Spleen (tissue), 11 donors: ENCODE results near the gene UBE2E2. TPM values are rescaled to one million over a fixed set of nuclear protein-coding genes. Genes with fewer than 3 reads are reported as not detected.

Source experiments
- DNase-seq: peaks from one replicate; pipeline ENCODE4 v3.0.0-alpha.2; 2020
- H3K27ac ChIP-seq, 8 donors: fragments of 200-600 bp; sonication (generic) in 7 of 8; 1 replicate in 4 of 8; 2 replicates in 4 of 8; pipeline versions ENCODE4 v1.5.0 to v1.8.0; 2016 to 2021; ENCODE audit warnings: inconsistent platforms in 4 of 8, mild to moderate bottlenecking in 4 of 8, moderate library complexity in 1 of 8
- H3K27me3 ChIP-seq, 7 donors: fragments of 200-600 bp; sonication (generic) in 6 of 7; replicated peaks in 1 of 7; 1 replicate in 4 of 7; 2 replicates in 3 of 7; pipeline versions ENCODE4 v1.5.0 to v1.8.0; 2016 to 2021; ENCODE audit warnings: inconsistent platforms in 3 of 7, mild to moderate bottlenecking in 1 of 7
- H3K36me3 ChIP-seq, 6 donors: fragments of 200-600 bp; sonication (generic) in 5 of 6; 1 replicate in 4 of 6; 2 replicates in 2 of 6; pipeline versions ENCODE4 v1.5.0 to v1.8.0; 2016 to 2021; ENCODE audit warnings: inconsistent platforms in 2 of 6
- H3K4me1 ChIP-seq, 6 donors: fragments of 200-600 bp; sonication (generic) in 5 of 6; 1 replicate in 3 of 6; 2 replicates in 3 of 6; pipeline versions ENCODE4 v1.5.0 to v1.8.0; 2016 to 2021; ENCODE audit warnings: inconsistent platforms in 3 of 6
- H3K4me3 ChIP-seq, 8 donors: fragments of 200-600 bp; sonication (generic) in 7 of 8; 1 replicate in 4 of 8; 2 replicates in 4 of 8; pipeline versions ENCODE4 v1.5.0 to v1.8.0; 2016 to 2021; ENCODE audit warnings: inconsistent platforms in 4 of 8, mild to moderate bottlenecking in 4 of 8, moderate library complexity in 2 of 8
- H3K9me3 ChIP-seq, 8 donors: fragments of 200-600 bp; sonication (generic) in 7 of 8; 1 replicate in 4 of 8; 2 replicates in 4 of 8; pipeline versions ENCODE4 v1.5.0 to v1.8.0; 2016 to 2021; ENCODE audit warnings: inconsistent platforms in 4 of 8
- CTCF ChIP-seq, 11 experiments: fragments of 200-600 bp in 7 of 11; fragments of 450-650 bp in 4 of 11; sonication (generic) in 4 of 11; IDR thresholded peaks in 8 of 11; conservative IDR thresholded peaks in 3 of 11; 1 replicate in 7 of 11; 2 replicates in 4 of 11; pipeline versions ENCODE4 v1.4.0 to v1.8.0; 2016 to 2021; ENCODE audit warnings: antibody characterized with exemption in 11 of 11, inconsistent platforms in 4 of 11, mild to moderate bottlenecking in 1 of 11
- POLR2A ChIP-seq, 3 donors: fragments of 450-650 bp; IDR thresholded peaks; one replicate each; pipeline ENCODE4 v1.5.1; 2017; ENCODE audit warnings: antibody characterized with exemption in 3 of 3, mild to moderate bottlenecking in 1 of 3
- POLR2AphosphoS5 ChIP-seq, 3 donors: sonication (generic); formaldehyde crosslinking; IDR thresholded peaks; one replicate each; pipeline ENCODE4 v1.5.1; 2017; ENCODE audit warnings: antibody characterized with exemption in 3 of 3
- WGBS, 5 donors: extraction: QIAGEN DNeasy Blood & Tissue Kit in 3 of 5; methylation state at CpG; one replicate each; pipeline versions ENCODE4 v1.1.5 to v1.1.7; 2013 to 2018; 5-methylcytosine and 5-hydroxymethylcytosine counted together
- intact Hi-C: fragments of 100-400 bp; cut with DNase I; formaldehyde crosslinking; loops from one replicate; pipeline ENCODE4 v1.15.0; 2023; ENCODE audit warnings: low total_unique reads
- polyA plus RNA-seq, 3 donors: library from polyadenylated mRNA; stranded (reverse); fragments of 200-250 nt; gene quantifications; one replicate each; pipeline ENCODE4 v1.2.1, GENCODE V29; 2013
- total RNA-seq, 7 donors: library from RNA; depleted of rRNA in 3 of 7; stranded (reverse); fragments of >200 nt in 3 of 7; fragmentation: NEBNext Ultra II Directional in 4 of 7; extraction: Animal tissue kit (Norgen Biotek cat#: 25700) in 4 of 7; gene quantifications; one replicate each; pipeline versions ENCODE4 v1.1.0 to v1.2.1, GENCODE V29; 2016 to 2021
- donor health status: healthy with polysubstance abuse.
- donor health status: DM: no; HTN: no; CAD: no; lungs with moderate emphysema.
- donor health status: DM: no; HTN: no; CAD: no.
- donor health status: Bipolar disorder and iron deficiency.
- donor health status: healthy.
- donor health status: DM: no; HTN: no; CAD: no.
- donor health status: DM: yes; HTN: yes; CAD: no.

UBE2E2 gene
- total and polyA plus RNA-seq, 10 donors = 27.9 to 87.6 (median 41.2) TPM

DNA sequence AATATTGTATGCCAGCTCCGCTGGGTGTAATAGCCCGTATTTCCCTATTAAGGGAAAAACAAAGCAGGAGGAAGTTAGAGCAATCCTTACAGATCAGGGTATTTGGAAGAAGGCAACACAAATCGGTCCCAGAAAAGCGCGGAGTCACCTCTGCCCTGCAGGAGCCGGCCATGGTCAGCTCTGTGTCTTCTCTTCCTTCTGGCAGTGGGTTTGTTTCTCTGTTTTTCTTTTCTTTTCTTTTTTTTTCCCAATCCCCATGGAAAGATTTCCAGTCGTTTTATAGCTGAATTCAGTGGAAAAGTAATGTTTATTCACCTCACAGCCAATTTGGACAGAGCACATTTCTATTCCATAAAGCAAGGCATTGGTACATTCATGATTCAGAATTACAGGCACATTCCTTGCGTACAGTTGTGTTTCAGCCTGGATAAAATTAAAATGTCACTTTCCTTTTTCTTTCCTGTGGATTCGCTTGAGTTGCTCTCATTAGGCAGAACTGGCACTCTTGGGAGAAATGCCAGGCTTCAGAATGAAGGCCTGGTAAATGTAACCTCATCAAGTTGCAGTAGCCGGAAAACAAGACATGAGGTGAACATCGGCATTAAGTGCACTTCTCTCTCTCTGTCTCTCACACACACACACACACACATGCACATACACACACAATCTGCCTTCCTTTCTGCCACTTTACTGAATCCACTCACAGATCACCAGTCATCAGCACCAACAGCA is 398.1 kb downstream of the UBE2E2 start:
- TF ChIP-seq CTCF (IDR thresholded peaks at IDR 0.05 in 8 of 11, conservative IDR thresholded peaks at IDR 0.05 in 3 of 11) = no peak
- TF ChIP-seq POLR2AphosphoS5 (IDR thresholded peaks at IDR 0.05) = no peak
- TF ChIP-seq POLR2A (IDR thresholded peaks at IDR 0.05) = no peak
- DNase-seq = no peak
- H3K27me3 ChIP-seq = no peaks in the 10 kb centered on the region
- H3K27ac ChIP-seq = no peak overlapping the region
- H3K4me1 ChIP-seq = no peaks in the 10 kb centered on the region
- WGBS, 5 donors = 82 to 93% (median 86%) methylated on average over 11 of the region's 11 CpGs
- intact Hi-C loops = no loop called here
- no peak overlapping the region for H3K4me3 ChIP-seq
- peaks cover 0 to 4% (median 0%) of the 10 kb centered on the region in 6 donors for H3K36me3 ChIP-seq
- peaks cover 0 to 7% (median 0%) of the 10 kb centered on the region in 8 donors for H3K9me3 ChIP-seq

- Histone ChIP-seq H3K4me3 (no peak overlapping the region), H3K9me3 (no peaks in the 10 kb centered on the region), H3K4me1 (no peaks in the 10 kb centered on the region), H3K36me3 (no peaks in the 10 kb centered on the region), H3K27me3 (no peaks in the 10 kb centered on the region), H3K27ac (no peak overlapping the region)
- WGBS, 5 donors = 88 to 95% (median 92%) methylated on average over 9 of the region's 9 CpGs
- TF ChIP-seq POLR2AphosphoS5 (IDR thresholded peaks at IDR 0.05) (no peak), POLR2A (IDR thresholded peaks at IDR 0.05) (no peak), CTCF (IDR thresholded peaks at IDR 0.05 in 8 of 11, conservative IDR thresholded peaks at IDR 0.05 in 3 of 11) (no peak)
- DNase-seq = no peak
- intact Hi-C loops = no loop called here
Observed at GRCh38 chr3:23602971-23603370, 399.8 kb downstream of the UBE2E2 start.

DNA sequence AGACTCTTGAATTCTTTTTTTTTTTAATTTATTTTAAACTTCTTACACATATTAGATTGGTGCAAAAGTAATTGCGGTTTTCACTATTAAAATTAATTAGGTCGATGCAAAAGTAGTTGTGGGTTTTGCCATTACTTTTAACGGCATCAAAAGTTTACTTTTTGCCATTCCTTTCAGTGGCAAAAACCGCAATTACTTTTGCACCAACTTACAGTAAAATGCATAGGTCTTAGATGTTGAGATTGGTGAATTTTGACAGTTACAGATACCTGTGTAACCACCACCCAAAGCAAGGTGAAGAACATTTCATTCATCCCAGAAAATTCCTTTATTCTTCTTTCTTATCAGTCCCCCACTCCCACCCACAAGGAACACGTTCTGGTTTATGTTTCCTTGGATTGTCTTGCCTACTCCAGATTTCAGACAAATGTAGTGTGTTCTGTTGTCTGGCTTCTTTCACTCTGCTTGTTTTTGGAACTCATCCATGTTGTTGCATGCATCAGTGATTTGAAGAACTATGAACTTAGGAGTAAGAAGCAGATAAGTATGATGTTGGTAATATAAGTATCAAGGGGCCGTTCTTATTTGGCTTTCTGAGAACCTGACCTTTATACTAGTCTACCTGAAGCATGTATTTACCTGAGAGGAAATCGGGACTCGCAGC is 404.2 kb downstream of the UBE2E2 start:
- no peak for TF ChIP-seq CTCF (IDR thresholded peaks at IDR 0.05 in 8 of 11, conservative IDR thresholded peaks at IDR 0.05 in 3 of 11)
- no peak for TF ChIP-seq POLR2AphosphoS5 (IDR thresholded peaks at IDR 0.05)
- TF ChIP-seq POLR2A (IDR thresholded peaks at IDR 0.05) = no peak
- Histone ChIP-seq H3K9me3 (no peaks in the 10 kb centered on the region), H3K36me3 (no peaks in the 10 kb centered on the region), H3K27me3 (no peaks in the 10 kb centered on the region), H3K4me3 (no peak overlapping the region), H3K27ac (no peak overlapping the region), H3K4me1 (peaks cover 0 to 12% (median 11%) of the 10 kb centered on the region in 6 donors)
- WGBS, 5 donors = 87 to 95% (median 92%) methylated on average over 8 of the region's 8 CpGs
- intact Hi-C loops = no loop called here
- no peak for DNase-seq

GRCh38 chr3:23608650-23609049 is 405.5 kb downstream of the UBE2E2 start:
- TF ChIP-seq CTCF (IDR thresholded peaks at IDR 0.05 in 8 of 11, conservative IDR thresholded peaks at IDR 0.05 in 3 of 11) = no peak
- no peak for TF ChIP-seq POLR2A (IDR thresholded peaks at IDR 0.05)
- TF ChIP-seq POLR2AphosphoS5 (IDR thresholded peaks at IDR 0.05) = no peak
- 81 to 100% (median 88%) methylated on average over 2 of the region's 2 CpGs for WGBS, 5 donors

More at GRCh38 chr3:23608650-23609049, 405.5 kb downstream of the UBE2E2 start:
- peaks cover 0 to 17% (median 12%) of the 10 kb centered on the region in 6 donors for H3K4me1 ChIP-seq
- H3K4me3 ChIP-seq = no peak overlapping the region
- no peaks in the 10 kb centered on the region for H3K9me3 ChIP-seq
- no peak overlapping the region for H3K27ac ChIP-seq
- no peaks in the 10 kb centered on the region for H3K36me3 ChIP-seq
- DNase-seq = no peak
- intact Hi-C loops = no loop called here
- H3K27me3 ChIP-seq = no peaks in the 10 kb centered on the region
